HT-29 (cell line): Measurements from ENCODE around the gene WNT5A. TPM values are rescaled to one million over a fixed set of nuclear protein-coding genes. Genes with fewer than 3 reads are reported as not detected.
A peak's percentile ranks its signal among the peaks of the same experiment; 100 is the strongest.

Experiments used
- DNase-seq: peaks from one replicate; pipeline ENCODE4 v3.0.0-alpha.2; 2015; ENCODE audit warnings: low spot score
- total RNA-seq: library from RNA; depleted of rRNA; stranded (reverse); fragments of >200 nt; shearing (Covaris generic); gene quantifications from 2 replicates; pipeline ENCODE4 v1.2.3, GENCODE V29; 2014

WNT5A gene
- total RNA-seq, 1 experiment from 2014 or later: not detected

- no peak for DNase-seq
Observed at GRCh38 chr3:55452886-55453285, 34.2 kb downstream of the WNT5A start.

DNA sequence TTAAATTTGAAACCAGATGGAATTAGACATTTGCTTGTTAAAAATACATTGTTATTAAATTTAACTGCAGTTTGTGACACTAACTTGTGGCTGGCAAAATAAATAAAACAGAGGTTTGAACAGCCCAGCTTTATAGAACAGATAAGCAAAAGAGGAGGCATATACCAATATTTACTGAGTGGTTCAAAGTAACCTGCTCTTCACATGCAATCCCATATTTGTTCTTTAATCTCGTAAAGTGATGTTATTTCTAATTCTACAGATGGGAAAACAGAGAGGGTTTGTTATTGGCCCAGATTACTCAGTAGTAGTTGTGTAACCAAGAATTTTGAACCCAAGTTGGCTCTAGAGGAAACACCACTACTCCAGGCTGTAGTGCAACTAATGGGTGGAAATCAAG, 37.6 kb downstream of the WNT5A start:
- DNase-seq: no peak

DNA sequence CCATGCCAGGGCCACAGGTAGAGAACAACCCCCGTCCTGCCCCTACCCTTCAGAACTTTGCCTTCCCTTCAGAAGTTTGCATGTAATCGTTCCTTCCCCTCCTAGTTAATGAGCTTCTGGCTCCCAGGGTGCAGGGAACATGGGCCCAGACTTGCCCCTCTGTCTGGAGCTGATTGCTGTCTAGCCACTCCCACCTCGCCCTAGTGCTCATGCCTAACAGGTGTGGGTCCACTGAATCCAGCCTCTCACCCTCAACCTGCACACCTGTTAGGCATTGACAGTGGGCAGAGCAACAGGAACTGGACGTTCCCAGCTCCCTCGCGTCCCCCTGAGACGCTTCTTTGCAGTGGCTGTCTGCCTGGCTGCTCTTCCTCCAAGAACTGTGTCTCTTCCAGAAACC, 40.3 kb downstream of the WNT5A start:
- no peak for DNase-seq

- peak; percentile 5 for DNase-seq
Observed at GRCh38 chr3:55445551-55445950, 41.6 kb downstream of the WNT5A start.

DNA sequence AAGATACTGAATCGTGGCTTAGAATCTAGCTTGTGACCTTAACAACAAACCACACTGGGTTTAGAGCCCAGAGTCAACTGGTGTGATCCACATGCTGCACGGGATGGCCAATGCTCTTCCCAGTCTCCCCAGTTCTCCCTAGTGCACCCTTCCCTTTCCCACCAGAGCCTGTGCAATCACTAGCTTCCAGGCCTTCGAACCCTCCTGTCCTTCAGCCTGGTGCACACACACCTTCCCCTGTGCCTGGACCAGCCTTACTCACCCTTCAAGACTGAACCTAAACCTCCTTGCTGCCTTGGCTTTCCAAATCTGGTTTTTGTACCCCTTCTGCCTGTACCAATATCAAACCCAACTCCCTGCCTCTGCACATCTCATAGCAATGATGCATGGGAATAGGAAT, 43.8 kb downstream of the WNT5A start:
- DNase-seq: no peak

GRCh38 chr3:55442861-55443260, 44.2 kb downstream of the WNT5A start:
- DNase-seq: no peak

- DNase-seq: no peak
Observed at GRCh38 chr3:55441499-55441898, 45.6 kb downstream of the WNT5A start.

DNA sequence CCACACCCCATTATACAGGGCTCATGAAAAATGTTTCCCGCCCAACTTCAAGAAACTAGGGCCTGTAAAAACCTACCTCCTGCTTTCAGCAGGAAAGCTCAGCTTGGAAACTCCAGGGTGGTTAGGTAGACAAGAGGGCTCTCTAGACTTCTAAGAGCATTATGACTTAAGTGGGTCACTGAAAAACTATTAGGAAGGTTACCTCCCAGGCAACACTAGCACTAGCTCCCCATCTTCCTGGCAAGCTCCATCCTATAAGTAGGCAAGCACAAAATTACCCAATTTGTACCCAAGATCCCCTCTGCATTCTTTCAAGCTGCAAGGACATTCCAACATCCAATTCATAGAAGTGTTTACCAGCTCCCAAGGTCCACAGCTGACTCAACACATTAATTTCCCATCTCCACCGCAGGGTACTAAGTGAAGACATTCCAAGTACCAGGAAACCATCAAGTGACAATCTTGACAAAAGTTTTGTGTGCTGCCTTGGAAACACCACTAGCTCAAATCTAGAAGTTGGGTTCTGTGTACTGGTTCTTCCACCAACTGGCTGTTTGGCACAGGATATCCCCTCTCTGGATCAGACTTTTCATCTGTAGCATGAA, 46.9 kb downstream of the WNT5A start:
- no peak for DNase-seq

- no peak for DNase-seq
Observed at GRCh38 chr3:55439657-55440056, 47.4 kb downstream of the WNT5A start.

DNA sequence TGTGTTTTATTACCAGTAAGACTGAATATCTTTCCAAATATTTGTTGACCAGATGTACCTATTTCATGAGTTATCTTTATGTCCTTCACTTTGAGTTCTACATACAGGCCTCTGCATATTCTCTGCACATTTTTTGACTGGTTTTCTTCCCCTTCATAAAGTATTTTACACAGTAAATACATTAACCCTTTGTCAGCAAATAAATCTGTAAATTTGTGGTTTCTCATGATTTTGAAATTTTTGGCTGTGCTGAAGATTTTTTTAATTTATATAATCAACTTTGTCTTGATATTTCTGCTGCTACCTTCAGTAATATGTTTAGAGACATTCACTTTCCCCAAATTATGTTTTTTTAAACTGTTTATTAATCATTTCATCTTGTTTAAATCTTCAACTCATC, 50.5 kb downstream of the WNT5A start:
- no peak for DNase-seq

DNA sequence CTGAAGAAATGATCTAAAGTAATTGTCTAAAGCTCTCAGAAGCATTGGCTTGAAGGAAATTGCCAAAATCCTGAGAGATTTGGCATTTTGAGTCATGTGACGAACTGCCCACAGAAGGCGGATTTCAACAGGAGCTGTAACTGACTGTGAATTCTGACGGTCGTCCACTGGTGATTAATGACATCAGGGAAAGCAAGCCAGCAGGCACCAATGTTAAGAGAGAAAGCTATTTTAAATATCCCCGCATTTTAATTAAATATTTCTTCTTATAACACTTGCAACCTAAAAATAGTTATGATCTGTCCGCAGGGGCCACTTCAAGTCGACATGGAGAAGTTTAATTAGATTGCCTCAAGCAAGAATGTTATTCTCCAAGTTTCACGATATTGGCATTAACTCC, 51.6 kb downstream of the WNT5A start:
- DNase-seq: no peak

DNA sequence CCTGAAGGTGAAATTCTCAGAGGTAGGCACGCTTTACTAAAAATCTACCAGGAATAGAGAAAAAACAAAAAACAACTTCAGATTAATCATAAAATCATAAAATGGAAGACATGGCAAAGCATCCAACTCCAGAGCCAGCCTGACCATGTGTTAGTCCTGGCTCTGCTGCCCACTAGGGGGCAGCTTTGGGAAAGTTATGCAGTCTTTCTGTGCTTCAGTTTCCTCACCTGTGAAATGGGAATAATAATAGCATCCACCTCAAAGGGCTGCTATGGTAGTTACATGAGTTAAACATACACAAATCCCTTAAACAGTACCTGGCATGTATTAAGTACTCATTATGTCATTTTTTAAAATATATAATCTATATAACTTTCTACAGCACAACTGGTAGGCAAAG, 52.3 kb downstream of the WNT5A start:
- DNase-seq: peak; percentile 36

GRCh38 chr3:55431041-55431440, 56.1 kb downstream of the WNT5A start:
- no peak for DNase-seq

- no peak for DNase-seq
Observed at GRCh38 chr3:55427739-55428138, 59.4 kb downstream of the WNT5A start.

DNA sequence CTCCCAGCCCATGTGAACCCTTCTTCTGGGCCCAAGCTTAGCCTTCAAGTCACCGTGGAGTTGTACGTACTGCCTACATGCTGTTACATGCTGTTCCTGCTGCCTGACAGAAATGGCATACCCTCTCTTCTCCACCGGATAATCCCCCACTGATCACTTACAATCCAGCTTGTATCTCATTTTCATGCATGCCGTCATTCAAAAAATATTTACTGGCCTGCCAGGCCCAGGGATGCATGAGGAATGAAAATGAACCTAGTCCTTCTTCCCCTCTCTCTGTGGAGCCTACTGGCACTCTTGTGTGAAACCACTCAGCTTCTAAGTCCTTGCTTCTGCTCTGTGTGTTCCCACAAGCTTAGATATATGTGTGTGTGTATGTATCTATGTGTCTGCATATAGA, 60.6 kb downstream of the WNT5A start:
- DNase-seq: no peak

- DNase-seq: no peak
Observed at GRCh38 chr3:55423782-55424181, 63.3 kb downstream of the WNT5A start.

DNA sequence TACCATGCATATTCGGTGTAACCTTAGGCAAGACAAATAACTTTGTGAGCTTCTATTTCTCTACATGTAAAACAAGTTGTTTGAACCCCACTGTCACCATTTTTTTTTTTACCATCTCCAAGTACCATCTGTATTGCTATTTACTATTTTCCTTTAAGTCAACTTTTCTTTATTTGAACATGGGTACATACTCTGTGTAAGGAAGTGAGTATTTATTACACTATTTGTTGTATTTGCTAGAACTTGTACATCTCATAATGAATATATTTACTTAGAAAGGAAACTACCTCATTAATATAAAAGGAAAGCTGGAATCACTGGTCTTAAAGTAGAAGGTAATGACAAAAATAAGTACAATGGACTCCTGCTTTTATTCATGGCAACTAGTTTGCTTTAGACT, 69.9 kb downstream of the WNT5A start:
- DNase-seq: no peak

DNA sequence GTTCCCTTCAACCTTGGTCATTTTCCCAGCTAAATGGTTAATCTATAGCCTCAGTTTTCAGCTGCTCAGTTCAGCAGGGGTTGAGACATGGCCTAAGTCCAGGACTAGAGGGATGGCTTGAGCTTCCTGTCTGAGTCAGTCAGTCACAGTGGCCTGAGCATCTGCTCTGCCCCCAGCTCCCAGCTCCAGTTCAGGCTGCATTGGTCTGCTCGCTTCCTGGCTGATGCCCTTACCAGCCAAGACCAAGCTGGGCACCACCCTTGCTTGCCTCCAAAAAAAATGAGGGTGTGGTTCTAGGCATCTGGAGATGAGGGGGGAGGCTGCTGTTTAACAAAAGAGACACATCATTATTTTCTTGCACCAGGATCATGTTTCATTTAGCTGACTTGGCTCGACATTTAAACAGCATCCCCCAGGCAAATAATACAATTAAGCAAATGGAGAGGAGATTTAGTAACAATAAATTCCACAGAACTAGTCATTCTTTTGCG, 70.7 kb downstream of the WNT5A start:
- DNase-seq: no peak
